ENCODE measurements around the gene OR2V2.
"Not testable (repeated sequence)": the region's sequence is repeated elsewhere in the genome, so short reads cannot be mapped to it uniquely, and the experiment has no call there.

Gene OR2V2

DNA sequence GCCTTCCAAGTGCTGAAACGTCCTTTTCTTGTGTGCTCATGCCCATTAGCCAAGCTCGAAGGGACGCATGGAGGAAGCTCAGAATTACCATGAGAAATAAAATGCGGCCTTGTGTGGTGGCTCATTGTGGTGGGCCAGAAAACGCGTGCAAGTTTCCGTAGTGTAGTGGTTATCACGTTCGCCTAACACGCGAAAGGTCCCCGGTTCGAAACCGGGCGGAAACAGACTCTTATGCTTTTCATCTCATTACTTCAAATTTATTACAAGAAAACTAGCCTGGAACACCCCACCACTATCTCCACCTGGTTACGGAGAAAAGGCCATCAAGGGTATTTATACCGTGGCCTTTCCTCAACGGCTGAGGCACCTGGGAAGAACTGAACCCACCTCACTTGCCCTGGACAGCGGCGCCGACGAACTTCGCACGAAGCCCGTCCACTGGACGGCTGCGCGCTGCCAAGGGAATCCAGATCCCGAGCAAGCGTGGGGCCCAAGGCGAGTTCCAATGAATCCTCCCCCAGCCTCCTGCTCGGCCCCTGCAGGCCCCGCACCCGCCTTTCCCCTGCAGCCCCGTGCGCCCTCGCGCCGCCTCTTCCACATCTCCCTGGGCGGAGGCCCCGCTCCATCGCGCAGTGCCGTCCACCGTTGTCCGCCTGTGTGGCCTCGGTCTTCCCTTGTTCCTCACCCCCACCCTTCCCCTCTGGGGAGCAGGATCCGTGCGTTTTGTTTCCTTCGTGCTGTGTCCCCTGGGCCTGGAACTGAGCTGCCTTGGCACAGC lies 22.3 kb downstream of the OR2V2 start:
- DNase-seq (ENCODE audit: low read depth) = peak; percentile 74

DNA sequence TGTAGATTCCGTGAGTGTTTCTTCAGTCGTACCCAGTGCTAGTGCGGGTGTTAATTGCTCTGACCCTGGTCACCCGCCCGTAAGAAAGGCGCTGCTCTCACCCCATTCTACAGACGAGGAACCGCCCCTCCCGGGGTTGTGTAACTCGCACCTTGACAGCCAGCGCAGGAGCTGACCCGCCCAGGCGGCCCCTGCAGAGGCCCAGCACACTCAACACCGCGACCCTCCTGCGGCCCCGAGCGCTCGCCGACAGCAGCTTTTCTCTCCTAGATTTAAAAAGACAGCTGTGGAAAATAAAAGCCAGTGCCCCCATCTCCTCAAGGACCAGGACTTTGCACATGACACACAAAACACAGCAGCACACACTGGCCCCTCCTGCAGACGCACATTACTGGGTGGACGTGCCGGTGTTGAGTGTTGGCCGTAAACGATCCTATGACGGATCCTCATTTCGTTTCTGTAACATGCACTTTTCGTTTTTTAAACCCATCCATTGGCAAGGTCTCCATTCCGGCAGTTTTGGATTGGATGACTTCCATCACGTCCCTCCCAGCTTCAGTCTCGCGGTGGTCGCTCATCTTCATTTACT lies 22.9 kb downstream of the OR2V2 start:
- DNase-seq (ENCODE audit: low read depth) = no peak

DNA sequence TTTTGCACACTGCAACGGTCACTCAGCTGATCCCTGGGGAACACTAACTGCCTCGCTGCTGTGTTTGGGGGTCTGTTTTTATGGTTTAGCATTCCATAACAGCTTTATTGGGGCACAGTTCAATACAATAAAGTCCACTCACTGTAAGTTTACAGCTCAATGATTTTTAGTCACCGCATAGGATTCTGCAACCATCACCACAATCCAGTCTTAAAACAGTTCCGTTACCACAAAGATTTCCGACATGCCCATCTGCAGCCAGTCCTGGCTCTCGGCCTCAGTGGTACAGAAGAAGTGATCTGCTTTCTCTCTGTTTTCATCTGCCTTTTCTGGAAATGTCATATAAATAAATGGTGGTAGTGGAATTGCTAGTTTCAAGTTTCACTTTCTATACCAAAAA lies 23.6 kb downstream of the OR2V2 start:
- DNase-seq (ENCODE audit: low read depth) = peak; percentile 38

DNA sequence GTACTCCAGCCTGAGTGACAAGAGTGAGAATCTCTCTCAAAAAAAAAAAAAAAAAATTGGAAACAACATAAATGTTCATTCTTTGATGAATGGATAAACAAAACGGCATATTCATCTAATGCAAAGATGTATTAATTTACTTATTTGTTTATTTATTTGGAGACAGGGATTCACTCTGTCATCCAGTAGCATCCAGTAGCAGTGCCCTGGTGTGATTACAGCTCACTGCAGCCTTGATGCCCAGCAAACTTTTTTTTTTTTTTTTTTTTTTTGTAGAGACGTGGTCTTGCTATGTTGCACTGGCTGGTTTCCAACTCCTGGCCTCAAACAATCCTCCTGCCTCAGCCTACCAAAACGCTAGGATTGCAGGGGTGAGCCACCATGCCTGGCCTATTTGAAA lies 24.4 kb downstream of the OR2V2 start:
- DNase-seq (ENCODE audit: low read depth) = no peak

DNA sequence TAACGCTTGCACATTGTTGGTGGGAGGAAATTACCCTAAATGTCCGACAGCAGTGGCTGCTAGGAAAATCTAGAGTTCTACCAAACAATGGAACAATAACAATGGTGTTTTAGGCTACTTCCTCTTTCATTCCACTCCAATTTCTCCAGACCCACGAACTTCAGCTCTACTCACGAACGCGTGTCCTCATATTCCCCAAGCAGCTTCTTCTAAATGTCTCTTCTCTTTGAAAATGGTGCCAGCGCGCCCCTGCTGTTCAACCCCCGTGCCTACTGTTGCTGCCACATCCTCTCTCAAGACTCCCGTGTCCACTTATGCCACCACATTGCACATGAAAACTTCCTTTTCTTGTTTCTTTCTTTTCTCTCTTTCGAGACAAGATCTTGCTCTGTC lies 25.6 kb downstream of the OR2V2 start:
- DNase-seq (ENCODE audit: low read depth) = no peak

DNA sequence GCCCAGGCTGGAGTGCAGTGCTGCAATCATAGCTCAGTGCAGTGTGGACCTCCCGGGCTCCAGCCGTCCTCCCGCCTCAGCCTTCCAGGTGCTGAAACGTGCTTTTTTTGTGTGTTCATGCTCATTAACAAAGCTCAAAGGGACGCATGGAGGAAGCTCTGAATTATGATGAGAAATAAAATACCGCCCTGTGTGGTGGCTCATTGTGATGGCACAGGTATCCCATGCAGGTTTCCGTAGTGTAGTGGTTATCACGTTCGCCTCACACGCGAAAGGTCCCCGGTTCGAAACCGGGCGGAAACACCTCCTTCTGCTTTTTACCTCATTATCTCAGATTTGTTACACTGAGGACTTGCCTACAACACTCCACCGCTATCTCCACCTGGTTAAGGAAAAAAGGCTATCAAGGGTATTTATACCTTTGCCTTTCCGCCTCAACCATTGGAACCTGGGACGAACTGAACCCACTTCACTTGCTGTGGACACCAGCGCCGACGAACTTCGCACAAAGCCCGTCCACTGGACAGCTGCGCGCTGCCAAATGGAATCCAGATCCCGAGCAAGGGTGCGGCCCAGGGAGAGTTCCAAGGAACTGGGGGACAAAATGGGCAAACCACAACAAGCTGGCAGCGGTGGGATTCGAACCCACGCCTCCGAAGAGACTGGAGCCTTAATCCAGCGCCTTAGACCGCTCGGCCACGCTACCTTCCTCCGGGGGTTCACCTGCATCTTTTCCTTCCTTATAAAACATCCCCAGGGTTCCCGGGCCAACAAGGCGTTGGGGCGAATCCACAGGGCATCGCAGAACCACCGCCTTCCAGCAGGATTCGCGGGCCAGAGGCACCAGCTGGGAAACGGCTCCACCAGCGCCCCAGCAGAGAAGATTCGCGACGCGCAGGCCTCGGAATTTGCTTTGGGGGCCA lies 26.3 kb downstream of the OR2V2 start:
- peak; percentile 65 for DNase-seq (ENCODE audit: low read depth)

DNA sequence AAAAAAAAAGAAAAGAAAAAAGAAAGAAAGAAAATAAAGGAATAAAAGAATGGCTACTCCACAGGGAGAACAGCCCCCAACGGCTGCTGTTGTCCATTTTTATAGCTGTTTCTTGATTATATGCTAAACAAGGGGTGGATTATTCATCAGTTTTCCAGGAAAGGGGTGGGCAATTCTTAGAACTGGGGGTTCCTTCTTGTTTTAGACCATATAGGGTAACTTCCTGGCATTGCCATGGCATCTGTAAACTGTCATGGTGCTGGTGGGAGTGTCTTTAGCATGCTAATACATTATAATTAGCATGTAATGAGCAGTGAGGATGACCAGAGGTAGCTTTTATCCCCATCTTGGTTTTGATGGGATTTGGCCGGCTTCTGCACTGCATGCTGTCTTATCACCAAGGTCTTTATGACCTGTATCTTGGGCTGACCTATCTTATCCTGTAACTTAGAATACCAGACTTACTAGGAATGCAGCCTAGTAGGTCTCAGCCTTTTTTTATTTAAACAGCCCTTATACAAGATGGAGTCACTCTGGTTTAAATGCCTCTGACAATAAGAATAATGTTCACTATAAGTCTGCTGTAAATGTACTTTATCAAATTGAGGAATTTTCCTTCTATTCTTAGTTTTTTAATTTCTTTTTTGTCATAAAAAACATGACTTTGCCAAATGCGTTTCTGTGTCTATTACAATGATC lies 29.0 kb downstream of the OR2V2 start:
- DNase-seq (ENCODE audit: low read depth) = no peak

DNA sequence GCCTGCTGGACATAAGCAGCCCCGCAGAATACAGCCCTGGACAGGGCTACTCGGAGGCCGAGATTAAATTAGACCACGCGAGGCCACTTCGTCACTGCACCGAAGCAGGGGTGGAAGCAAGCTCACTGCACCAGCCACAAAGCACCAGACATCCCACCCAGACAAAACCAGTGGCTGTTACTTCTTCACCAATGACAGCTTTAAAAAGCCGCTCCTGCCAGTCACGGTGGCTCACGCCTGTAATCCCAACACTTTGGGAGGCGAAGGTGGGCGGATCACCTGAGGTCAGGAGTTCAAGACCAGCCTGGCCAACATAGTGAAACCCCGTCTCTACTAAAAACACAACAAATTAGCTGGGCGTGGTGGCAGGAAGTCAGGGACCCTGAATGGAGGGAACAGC lies 30.2 kb downstream of the OR2V2 start:
- DNase-seq (ENCODE audit: low read depth) = not testable (repeated sequence)

DNA sequence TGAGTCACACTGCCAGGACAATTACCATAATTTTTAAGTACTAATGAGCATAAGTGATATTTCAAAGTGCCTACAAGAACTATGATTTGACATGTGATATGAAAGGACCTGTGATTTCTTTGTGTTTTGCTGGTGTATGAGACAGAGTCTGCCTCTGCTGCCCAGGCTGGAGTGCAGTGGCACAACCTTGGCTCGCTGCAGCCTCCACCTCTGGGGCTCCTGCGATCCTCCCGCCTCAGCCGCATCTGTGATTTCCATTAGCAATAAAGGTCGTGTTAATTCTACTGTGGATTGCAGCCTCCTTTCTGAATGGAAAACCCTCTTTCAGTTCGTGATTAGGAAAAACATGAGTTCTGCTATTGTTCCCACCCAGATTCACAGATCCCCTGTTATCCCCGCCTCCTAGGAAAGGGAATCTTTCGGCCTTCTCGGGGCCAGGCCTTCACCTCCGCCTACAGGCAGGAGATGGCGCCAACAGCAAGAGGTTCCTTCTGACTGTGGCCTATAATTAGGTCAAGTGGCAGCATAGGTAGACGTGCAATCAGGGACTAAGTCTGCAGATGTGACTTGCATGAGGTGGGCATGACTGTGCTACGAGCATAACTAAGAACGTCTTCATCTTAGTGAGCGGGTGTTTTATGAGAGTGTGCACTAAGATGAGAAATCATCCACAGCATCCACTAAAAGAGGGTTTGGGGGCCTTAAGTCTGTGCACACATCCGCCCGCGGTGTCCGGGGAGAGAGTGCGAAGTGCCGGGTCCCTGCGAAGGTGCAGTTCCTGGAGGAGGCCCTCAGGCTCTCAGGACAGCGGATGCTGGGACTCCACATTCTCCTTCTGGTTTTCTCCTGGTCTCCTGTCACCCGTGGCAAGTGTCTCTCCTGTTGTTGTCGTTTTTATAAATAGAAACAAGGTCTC lies 34.5 kb downstream of the OR2V2 start:
- DNase-seq (ENCODE audit: low read depth) = peak; percentile 68

DNA sequence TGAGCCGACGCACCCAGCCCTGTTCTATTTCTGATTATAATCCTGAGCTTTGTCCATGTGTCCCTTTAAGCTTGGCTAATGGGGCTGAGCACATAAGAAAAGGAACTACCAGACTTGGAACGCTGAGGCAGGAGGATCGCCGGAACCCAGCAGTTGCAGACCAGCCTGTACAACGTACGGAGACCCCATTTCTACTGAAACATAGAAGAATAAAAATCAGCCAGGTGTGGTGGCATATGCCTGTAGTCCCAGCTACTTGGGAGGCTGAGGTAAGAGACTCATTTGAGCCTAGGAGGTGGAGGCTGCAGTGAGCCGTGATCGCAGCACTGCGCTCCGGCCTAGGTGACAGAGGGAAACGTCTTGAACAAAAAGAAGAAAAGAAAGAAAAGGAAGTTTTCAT lies 35.3 kb downstream of the OR2V2 start:
- DNase-seq (ENCODE audit: low read depth) = no peak

DNA sequence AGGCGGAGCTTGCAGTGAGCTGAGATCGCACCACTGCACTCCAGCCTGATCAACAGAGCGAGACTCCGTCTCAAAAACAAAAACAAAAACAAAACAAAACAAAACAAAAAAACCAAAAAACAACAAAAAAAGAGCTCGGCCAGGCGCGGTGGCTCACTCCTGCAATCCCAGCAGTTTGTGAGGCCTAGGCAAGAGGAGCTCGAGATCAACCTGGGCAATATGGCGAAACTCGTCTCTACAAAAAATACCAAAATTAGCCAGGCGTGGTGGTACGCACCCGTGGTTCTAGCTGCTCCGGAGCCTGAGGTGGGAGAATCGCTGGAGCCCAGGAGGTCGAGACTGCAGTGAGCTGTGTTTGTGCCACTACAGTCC lies 37.4 kb downstream of the OR2V2 start:
- DNase-seq (ENCODE audit: low read depth) = no peak

DNA sequence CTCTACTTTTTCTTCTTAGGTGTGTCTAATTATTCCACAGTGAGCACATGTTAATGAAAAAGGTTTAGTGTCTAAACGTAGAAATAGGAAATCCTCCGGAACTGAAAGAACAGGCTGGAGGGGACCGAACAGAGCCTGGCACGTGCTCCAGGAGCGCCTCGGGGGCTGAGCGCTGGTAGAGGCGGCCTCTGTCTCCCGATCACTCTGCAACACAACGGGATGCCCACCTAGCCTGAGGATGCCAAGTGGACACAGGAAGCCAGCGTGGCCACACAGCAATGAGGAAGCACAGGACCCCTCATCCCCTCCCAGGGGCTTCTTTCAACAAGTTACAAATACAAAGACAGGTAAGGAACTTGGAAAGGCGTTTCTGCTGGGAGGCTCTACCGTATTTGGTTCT lies 38.2 kb downstream of the OR2V2 start:
- no peak for DNase-seq (ENCODE audit: low read depth)

DNA sequence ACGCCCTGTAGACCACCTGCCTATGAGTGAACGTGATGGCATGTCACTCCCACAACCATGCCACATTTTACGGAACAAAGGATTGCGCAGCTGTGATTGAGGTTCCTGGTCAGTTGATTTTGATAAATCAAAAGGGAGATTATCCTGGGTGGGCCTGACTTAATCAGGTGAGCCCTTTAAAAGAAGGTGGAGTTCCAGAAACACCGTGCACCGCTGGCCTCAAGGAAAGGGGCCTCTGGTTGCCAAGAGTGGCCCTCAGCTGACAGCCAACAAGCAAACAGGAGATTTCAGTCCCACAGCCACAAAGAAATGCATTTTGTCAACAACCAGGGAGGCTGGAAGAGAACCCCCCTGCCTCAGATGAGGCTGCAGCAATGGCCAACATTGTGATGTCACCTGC lies 38.6 kb downstream of the OR2V2 start:
- no peak for DNase-seq (ENCODE audit: low read depth)

DNA sequence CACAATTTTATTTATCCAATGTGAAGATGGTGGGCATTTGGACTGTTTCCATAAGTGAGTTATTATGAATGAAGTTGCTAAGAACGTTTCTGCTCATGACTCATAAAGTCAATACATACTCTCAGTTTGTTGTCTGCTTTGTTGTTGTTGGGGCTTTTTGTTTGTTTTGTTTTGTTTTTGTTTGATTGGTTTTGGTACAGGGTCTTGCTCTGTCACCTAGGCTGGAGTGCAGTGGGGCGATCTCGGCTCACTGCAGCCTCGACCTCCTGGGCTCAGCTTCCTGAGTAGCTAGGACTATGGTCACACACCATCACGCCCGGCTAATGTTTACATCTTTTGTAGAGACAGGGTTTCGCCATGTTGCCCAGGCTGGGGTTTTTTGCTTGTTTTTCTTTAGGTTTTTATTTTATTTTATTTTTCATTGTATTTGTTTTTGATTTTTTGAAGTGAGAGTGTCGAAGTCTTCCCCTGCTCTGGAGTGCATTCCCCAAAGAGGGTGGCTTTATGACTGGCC lies 39.7 kb downstream of the OR2V2 start:
- no peak for DNase-seq (ENCODE audit: low read depth)

DNA sequence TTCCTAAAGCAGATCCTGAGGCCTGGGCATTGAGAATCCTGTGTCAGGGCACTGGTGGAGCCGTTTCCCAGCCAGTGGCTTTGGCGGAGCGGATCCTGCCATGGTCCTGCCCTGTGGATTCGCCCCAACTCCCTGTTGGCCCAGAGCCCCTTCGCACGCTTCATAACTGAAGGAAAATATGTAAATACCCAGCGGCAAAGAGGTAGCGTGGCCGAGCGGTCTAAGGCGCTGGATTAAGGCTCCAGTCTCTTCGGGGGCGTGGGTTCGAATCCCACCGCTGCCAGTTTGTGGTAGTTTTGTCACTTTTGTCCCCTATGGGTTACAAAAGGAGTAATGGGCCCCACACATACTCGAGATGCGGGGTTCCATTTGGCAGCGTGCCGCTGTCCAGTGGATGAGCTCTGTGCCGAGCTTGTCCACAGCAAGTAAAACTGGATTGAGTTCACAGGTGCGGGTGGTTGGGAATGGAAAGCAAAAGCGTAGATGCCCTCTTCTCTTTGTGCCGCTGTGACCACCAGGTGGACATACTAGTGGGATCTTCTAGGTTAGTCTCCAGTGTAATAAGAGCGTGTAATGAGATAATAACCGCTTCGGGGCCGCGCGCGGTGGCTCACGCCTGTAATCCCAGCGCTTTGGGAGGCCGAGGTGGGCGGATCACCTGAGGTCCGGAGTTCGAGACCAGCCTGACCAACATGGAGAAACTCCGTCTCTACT lies 40.3 kb downstream of the OR2V2 start:
- peak; percentile 86 for DNase-seq (ENCODE audit: low read depth)

DNA sequence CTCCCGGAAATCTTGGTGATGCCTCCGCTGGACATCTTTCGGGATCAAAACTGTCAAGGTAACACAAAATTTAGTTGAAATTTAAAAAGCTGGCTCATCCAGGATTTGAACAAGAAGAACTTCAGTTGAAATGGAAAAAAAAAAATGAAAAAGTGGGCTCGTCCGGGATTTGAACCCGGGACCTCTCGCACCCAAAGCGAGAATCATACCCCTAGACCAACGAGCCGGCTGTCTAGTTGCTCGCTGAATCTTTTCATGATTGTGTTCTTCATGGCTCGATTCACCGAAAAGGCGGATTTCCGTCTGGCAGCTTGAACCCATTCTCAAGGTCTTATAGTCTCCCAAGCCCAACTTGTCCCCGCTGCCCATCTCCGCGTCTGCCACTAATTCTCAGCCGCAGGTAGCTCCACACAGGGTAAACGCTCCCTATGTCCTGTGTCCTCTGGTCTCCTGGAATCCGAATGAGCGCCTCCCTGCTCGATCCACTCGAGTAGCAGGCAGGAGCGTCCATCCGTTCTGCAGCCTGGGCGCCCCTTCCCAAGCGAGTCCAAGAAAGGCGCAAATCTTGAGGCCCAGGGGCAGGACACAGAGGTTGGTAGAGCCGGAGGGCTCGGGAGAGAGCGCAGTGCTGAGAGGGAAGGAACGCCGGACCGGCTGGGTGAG lies 41.4 kb downstream of the OR2V2 start:
- peak; percentile 69 for DNase-seq (ENCODE audit: low read depth)

DNA sequence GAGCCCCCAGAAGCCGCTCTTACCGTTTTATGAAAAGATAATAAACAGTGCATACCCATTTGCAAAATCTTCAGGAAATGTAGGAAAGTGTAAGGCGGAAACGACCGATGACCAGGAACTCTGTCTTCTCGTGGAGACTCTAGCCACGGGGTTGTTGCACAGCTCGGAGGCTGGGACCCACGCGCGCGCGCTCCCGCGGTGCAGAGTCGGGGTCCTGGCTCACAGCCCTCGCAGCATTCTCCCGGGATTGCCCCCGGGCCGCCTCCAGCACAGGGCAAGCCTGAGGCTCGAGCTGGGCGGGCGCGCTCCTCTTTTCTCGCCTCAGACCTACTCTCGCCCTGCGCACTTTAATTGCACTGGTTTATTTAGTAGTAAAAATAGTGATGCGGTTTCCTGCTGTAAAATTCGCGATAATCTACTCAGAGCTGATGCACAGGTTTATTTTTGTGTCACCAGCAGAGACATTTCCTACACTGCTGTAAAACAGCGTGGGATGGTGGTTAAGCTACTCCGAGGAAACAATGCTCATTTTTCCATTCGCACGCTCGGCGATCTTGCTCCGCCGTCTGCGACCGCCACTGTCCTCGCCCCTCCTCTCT lies 42.1 kb downstream of the OR2V2 start:
- DNase-seq (ENCODE audit: low read depth) = peak; percentile 23

DNA sequence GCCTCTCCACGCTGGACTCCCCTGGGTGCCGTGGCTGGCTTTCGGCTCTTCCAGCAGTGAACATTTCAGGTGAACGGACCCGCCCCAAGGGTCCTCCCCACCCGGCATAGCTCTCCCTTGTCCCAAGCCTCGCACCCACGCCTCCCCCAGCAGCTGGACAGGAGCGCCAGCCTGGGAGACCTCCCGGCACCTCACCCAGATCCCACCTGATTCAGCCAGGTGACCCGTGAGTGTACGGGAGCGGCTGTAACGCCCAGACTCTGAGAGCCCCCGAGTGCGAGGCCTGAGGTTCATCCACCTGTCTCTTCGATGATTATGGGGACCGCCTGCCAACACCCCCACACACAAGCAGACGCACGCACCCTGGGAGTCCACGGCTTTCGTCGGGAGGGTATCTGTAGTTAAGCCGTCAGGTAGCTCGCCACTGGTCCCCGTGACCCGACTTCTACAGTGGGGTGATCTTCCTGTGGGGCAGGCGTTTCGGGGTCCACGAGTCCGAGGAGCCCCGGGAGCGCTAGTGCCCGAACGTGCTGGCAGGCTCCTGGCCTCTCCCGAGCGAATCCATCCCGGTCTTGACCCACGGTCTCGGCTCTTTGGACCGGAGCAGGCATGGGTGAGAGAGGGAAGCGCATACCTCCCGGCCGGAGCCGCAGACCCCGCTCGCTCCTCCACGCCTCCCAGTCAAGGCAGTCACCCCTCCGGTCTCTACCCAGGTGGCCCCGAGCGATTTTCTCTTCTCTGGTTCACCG lies 42.8 kb downstream of the OR2V2 start:
- DNase-seq (ENCODE audit: low read depth) = no peak

All from fibroblast of gingiva (primary cell).